OCI-LY7 (cell line): ENCODE measurements around the gene PAN2. TPM values are rescaled to one million over a fixed set of nuclear protein-coding genes. Genes with fewer than 3 reads are reported as not detected.

Source experiments
- BruUV-seq: library from RNA; stranded (reverse); fragments of 400-500 nt; replicated peaks from 2 replicates; lab custom pipeline; 2021; lab: Mats Ljungman, UMichigan
- CTCF ChIA-PET: fragments of 300-600 bp; sonication (Branson Sonifier 250); formaldehyde crosslinking; loops from one replicate; lab custom pipeline; 2022; ENCODE audit warnings: antibody characterized with exemption; ENCODE audit not compliant: unreplicated experiment; lab: Charles Lee
- POLR2A ChIA-PET: fragments of 300-600 bp; sonication (Branson Sonifier 250); formaldehyde crosslinking; loops from one replicate; lab custom pipeline; 2022; ENCODE audit warnings: antibody characterized with exemption; lab: Charles Lee
- DNase-seq: peaks from one replicate; pipeline ENCODE4 v3.0.0-alpha.2; 2015; ENCODE audit warnings: low spot score
- H2AFZ ChIP-seq: fragments of 200-600 bp; sonication (generic), shearing (Covaris generic); 2 replicates; pipeline ENCODE4 v1.6.1; 2014; ENCODE audit warnings: mild to moderate bottlenecking, antibody characterized with exemption, low read length, moderate library complexity
- H3K27ac ChIP-seq: fragments of 200-600 bp; sonication (generic); 2 replicates; pipeline ENCODE4 v1.5.1; 2014; ENCODE audit warnings: mixed run types, low read depth, mild to moderate bottlenecking, moderate library complexity, low read length, inconsistent platforms; ENCODE audit not compliant: poor library complexity, severe bottlenecking
- H3K36me3 ChIP-seq: fragments of 200-600 bp; sonication (generic); 2 replicates; pipeline ENCODE4 v1.6.1; 2014; ENCODE audit warnings: mild to moderate bottlenecking, antibody characterized with exemption, low read length, moderate library complexity, mixed read lengths; ENCODE audit not compliant: insufficient read depth
- H3K4me1 ChIP-seq: fragments of 200-600 bp; sonication (generic); 2 replicates; pipeline ENCODE4 v1.5.1; 2014; ENCODE audit warnings: mild to moderate bottlenecking, low read length; ENCODE audit not compliant: insufficient read depth, poor library complexity, severe bottlenecking
- H3K4me2 ChIP-seq: fragments of 200-600 bp; sonication (generic); 2 replicates; pipeline ENCODE4 v1.6.1; 2014; ENCODE audit warnings: mild to moderate bottlenecking, low read length
- H3K4me3 ChIP-seq: fragments of 200-600 bp; sonication (generic); 2 replicates; pipeline ENCODE4 v1.5.1; 2014; ENCODE audit warnings: mild to moderate bottlenecking, low read depth, low read length; ENCODE audit not compliant: poor library complexity, severe bottlenecking
- H3K79me2 ChIP-seq: fragments of 200-600 bp; sonication (generic); 2 replicates; pipeline ENCODE4 v1.6.1; 2016; ENCODE audit warnings: low read depth, mild to moderate bottlenecking, low read length, moderate library complexity, mixed read lengths; ENCODE audit not compliant: insufficient read depth
- H3K9me2 ChIP-seq: fragments of 200-600 bp; sonication (generic); 2 replicates; pipeline ENCODE4 v1.6.1; 2016; ENCODE audit warnings: mild to moderate bottlenecking, low read length, mixed read lengths; ENCODE audit not compliant: insufficient read depth
- H3K9me3 ChIP-seq: fragments of 200-600 bp; sonication (generic); 2 replicates; pipeline ENCODE4 v1.6.1; 2014; ENCODE audit warnings: mild to moderate bottlenecking, mixed run types, low read length, mixed read lengths
- H4K20me1 ChIP-seq: fragments of 200-600 bp; sonication (generic); 2 replicates; pipeline ENCODE4 v1.6.1; 2014; ENCODE audit warnings: mild to moderate bottlenecking, antibody characterized with exemption, low read length, moderate library complexity, mixed read lengths; ENCODE audit not compliant: insufficient read depth
- CTCF ChIP-seq: fragments of 200-600 bp; sonication (generic); conservative IDR thresholded peaks from 2 replicates; pipeline ENCODE4 v1.5.1; 2014; ENCODE audit warnings: mild to moderate bottlenecking, antibody characterized with exemption, low read length, moderate library complexity, mixed read lengths
- EZH2phosphoT487 ChIP-seq: fragments of 200-600 bp; sonication (generic); IDR thresholded peaks from 2 replicates; pipeline ENCODE4 v1.6.1; 2018; ENCODE audit warnings: low read depth, borderline replicate concordance, mild to moderate bottlenecking, mixed run types, antibody characterized with exemption, low read length, moderate library complexity, mixed read lengths
- intact Hi-C: fragments of 100-400 bp; cut with micrococcal nuclease; formaldehyde crosslinking; loops from one replicate; pipeline ENCODE4 v1.10.0; 2022; ENCODE audit not compliant: unreplicated experiment
- total RNA-seq, 2 experiments: library from RNA; depleted of rRNA in 1 of 2; stranded (reverse); fragments of >200 nt in 1 of 2; shearing (Covaris generic) in 1 of 2; gene quantifications; 2 replicates each; pipeline ENCODE4 v1.2.3, GENCODE V29; 2014 to 2022

PAN2 gene
- total RNA-seq, 2 experiments from 2014 or later = 106 to 117 TPM

GRCh38 chr12:56304276-56304675 is 29.5 kb downstream of the PAN2 start:
- H3K4me1 ChIP-seq = peaks cover 30% of the 10 kb centered on the region
- 0 out of 2 replicates have a peak, but pooled peaks cover under 1% of the 10 kb centered on the region for H4K20me1 ChIP-seq
- peaks cover 45% of the 10 kb centered on the region; the same call in 1 of the 2 replicates for H3K36me3 ChIP-seq
- H3K79me2 ChIP-seq = peaks cover 18% of the 10 kb centered on the region
- H3K4me2 ChIP-seq = no peak overlapping the region
- H3K9me3 ChIP-seq = no peaks in the 10 kb centered on the region
- ChIA-PET POLR2A (no interaction called here), CTCF (interaction anchor here (1.5 kb wide), 1 partner anchor 160 kb away, joined by 4 read pairs; no protein-coding TSS in a partner anchor)
- H3K4me3 ChIP-seq = no peak overlapping the region
- H3K9me2 ChIP-seq = no peaks in the 10 kb centered on the region
- intact Hi-C loops = no loop called here
- no peak for DNase-seq
- TF ChIP-seq EZH2phosphoT487 = no peak
- no peak for TF ChIP-seq CTCF
- H3K27ac ChIP-seq = no peak overlapping the region
- no TSS peak for BruUV-seq
- no peak overlapping the region for H2AFZ ChIP-seq

DNA sequence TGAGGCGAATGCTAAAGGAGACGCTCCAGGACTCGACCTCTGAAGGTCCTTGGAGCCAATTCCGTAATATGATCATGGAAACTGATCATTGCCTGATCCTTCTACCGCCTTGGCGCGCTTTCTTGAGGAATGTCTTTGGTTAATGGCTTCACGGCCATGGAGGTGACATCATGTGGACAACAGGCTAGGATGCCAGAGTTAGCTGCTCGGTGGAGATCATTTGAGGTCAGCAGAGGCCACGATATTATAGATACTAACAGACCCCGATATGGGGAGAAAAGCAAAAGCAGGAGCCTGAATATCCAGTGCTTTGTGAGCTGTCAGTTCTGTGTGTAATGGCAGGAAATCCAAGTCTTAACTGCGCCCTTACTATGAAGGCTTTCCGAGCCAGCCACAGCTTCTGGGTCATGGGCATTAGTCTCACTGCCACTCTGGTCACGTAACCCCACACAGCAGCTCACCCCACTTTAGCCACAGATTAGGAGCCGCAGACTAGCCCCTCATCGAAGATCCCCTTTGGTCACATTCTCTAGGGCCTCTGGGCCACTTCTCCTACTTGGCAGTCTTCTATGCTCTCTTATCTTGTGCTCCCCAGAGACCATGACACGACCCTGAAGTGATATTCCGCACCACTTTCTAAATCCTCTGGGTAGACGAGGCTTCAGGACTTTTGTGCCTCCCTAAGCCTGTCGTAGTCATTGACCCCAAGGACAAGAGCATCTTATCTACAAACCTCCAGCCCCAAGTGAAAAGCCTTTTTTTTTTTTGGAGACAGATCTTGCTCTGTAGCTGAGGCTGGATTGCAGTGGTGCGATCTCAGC is 32.9 kb downstream of the PAN2 start:
- peaks cover 61% of the 10 kb centered on the region for H3K4me1 ChIP-seq
- peak overlapping the region; percentile 64; the same call in 1 of the 2 replicates for H2AFZ ChIP-seq
- peaks cover 54% of the 10 kb centered on the region for H3K36me3 ChIP-seq
- ChIA-PET CTCF (no interaction called here), POLR2A (interaction anchor here (0.7 to 1.8 kb wide), 3 partner anchors 9 to 33 kb away, joined by 3 to 5 read pairs (median 3); no protein-coding TSS in a partner anchor)
- no peaks in the 10 kb centered on the region for H3K9me3 ChIP-seq
- TSS peak; percentile 88 for BruUV-seq
- TF ChIP-seq CTCF (no peak), EZH2phosphoT487 (no peak)
- H3K9me2 ChIP-seq = no peaks in the 10 kb centered on the region
- no peak for DNase-seq
- peaks cover 53% of the 10 kb centered on the region for H3K79me2 ChIP-seq
- H3K4me2 ChIP-seq = peak overlapping the region; percentile 89
- H4K20me1 ChIP-seq = 0 out of 2 replicates have a peak, but pooled peaks cover 11% of the 10 kb centered on the region
- intact Hi-C loops = loop anchor here (2.0 kb wide), 1 partner anchor 108 kb away; no protein-coding TSS in a partner anchor
- H3K4me3 ChIP-seq = peak overlapping the region; percentile 79
- peak overlapping the region; percentile 75 for H3K27ac ChIP-seq
